Skeletal muscle tissue (tissue), 4 donors: ENCODE results near the gene NEAT1. TPM values are rescaled to one million over a fixed set of nuclear protein-coding genes. Genes with fewer than 3 reads are reported as not detected.

Experiments
- H3K27ac ChIP-seq: one replicate; pipeline ENCODE4 v1.7.0; 2013; ENCODE audit warnings: mild to moderate bottlenecking, low read depth, low read length, inconsistent platforms
- H3K27me3 ChIP-seq, 3 donors: one replicate each; pipeline ENCODE4 v1.7.0; 2013; ENCODE audit warnings: low read length in 3 of 3; ENCODE audit not compliant: control insufficient read depth in 3 of 3, insufficient read depth in 3 of 3
- H3K36me3 ChIP-seq, 3 donors: one replicate each; pipeline ENCODE4 v1.7.0; 2013; ENCODE audit warnings: low read length in 3 of 3; ENCODE audit not compliant: control insufficient read depth in 3 of 3, insufficient read depth in 3 of 3
- H3K4me1 ChIP-seq, 3 donors: one replicate each; pipeline ENCODE4 v1.7.0; 2013; ENCODE audit warnings: low read length in 3 of 3, mild to moderate bottlenecking in 3 of 3; ENCODE audit not compliant: control insufficient read depth in 3 of 3, insufficient read depth in 3 of 3
- H3K4me3 ChIP-seq, 3 donors: one replicate each; pipeline ENCODE4 v1.7.0; 2013; ENCODE audit warnings: low read length in 3 of 3
- H3K9ac ChIP-seq, 3 donors: one replicate each; pipeline ENCODE4 v1.7.0; 2013; ENCODE audit warnings: low read length in 3 of 3, mild to moderate bottlenecking in 3 of 3, moderate library complexity in 2 of 3, low read depth in 1 of 3
- H3K9me3 ChIP-seq, 3 donors: one replicate each; pipeline ENCODE4 v1.7.0; 2013; ENCODE audit warnings: low read length in 3 of 3; ENCODE audit not compliant: control insufficient read depth in 3 of 3
- total RNA-seq: library from RNA; depleted of rRNA; stranded (reverse); fragments of >200 nt; gene quantifications from one replicate; pipeline ENCODE4 v1.2.3, GENCODE V29; 2014
- donor health status: Osteomylitis.

Gene NEAT1
- total RNA-seq, 1 donor from 2014 or later = 26.1 TPM

GRCh38 chr11:65396769-65397745, 25.5 kb upstream of the NEAT1 start:
- H3K27me3 ChIP-seq = no peaks in the 10 kb centered on the region
- H3K36me3 ChIP-seq = peaks cover 24 to 47% (median 39%) of the 10 kb centered on the region in 3 donors
- no peak overlapping the region for H3K4me3 ChIP-seq
- H3K9ac ChIP-seq = no peak overlapping the region
- H3K27ac ChIP-seq = no peak overlapping the region
- H3K4me1 ChIP-seq = no peaks in the 10 kb centered on the region
- H3K9me3 ChIP-seq = no peaks in the 10 kb centered on the region

- Histone ChIP-seq H3K27me3 (no peaks in the 10 kb centered on the region), H3K9ac (no peak overlapping the region), H3K9me3 (no peaks in the 10 kb centered on the region), H3K36me3 (peaks cover 24 to 47% (median 38%) of the 10 kb centered on the region in 3 donors), H3K4me3 (no peak overlapping the region), H3K4me1 (no peaks in the 10 kb centered on the region), H3K27ac (no peak overlapping the region)
These were observed 24.2 kb upstream of the NEAT1 start for GRCh38 chr11:65398362-65398910.

- Histone ChIP-seq H3K9me3 (no peaks in the 10 kb centered on the region), H3K9ac (no peak overlapping the region), H3K4me3 (no peak overlapping the region), H3K27ac (no peak overlapping the region), H3K27me3 (no peaks in the 10 kb centered on the region), H3K36me3 (peaks cover 24 to 48% (median 37%) of the 10 kb centered on the region in 3 donors), H3K4me1 (peaks cover 5 to 6% (median 5%) of the 10 kb centered on the region in 3 donors)
These were observed 23.3 kb upstream of the NEAT1 start for GRCh38 chr11:65399249-65399648.

- Histone ChIP-seq H3K27ac (no peak overlapping the region), H3K27me3 (no peaks in the 10 kb centered on the region), H3K36me3 (peaks cover 28 to 48% (median 37%) of the 10 kb centered on the region in 3 donors), H3K9me3 (no peaks in the 10 kb centered on the region), H3K9ac (no peak overlapping the region), H3K4me3 (no peak overlapping the region), H3K4me1 (peaks cover 5 to 9% (median 6%) of the 10 kb centered on the region in 3 donors)
These were observed 22.8 kb upstream of the NEAT1 start for GRCh38 chr11:65399845-65400244.

- Histone ChIP-seq H3K36me3 (peaks cover 31 to 50% (median 42%) of the 10 kb centered on the region in 3 donors), H3K27ac (no peak overlapping the region), H3K4me1 (peaks cover 5 to 9% (median 6%) of the 10 kb centered on the region in 3 donors), H3K9me3 (no peaks in the 10 kb centered on the region), H3K27me3 (no peaks in the 10 kb centered on the region), H3K9ac (no peak overlapping the region), H3K4me3 (no peak overlapping the region)
These were observed 22.1 kb upstream of the NEAT1 start for GRCh38 chr11:65400307-65401072.

- peaks cover 5 to 9% (median 6%) of the 10 kb centered on the region in 3 donors for H3K4me1 ChIP-seq
- no peak overlapping the region for H3K9ac ChIP-seq
- no peak overlapping the region for H3K27ac ChIP-seq
- no peaks in the 10 kb centered on the region for H3K27me3 ChIP-seq
- H3K36me3 ChIP-seq = peaks cover 27 to 48% (median 35%) of the 10 kb centered on the region in 3 donors
- H3K9me3 ChIP-seq = no peaks in the 10 kb centered on the region
- no peak overlapping the region for H3K4me3 ChIP-seq
These were observed 21.4 kb upstream of the NEAT1 start for GRCh38 chr11:65401073-65401802.

GRCh38 chr11:65401803-65402248, 20.8 kb upstream of the NEAT1 start:
- Histone ChIP-seq H3K27ac (no peak overlapping the region), H3K4me3 (no peak overlapping the region), H3K9me3 (no peaks in the 10 kb centered on the region), H3K36me3 (peaks cover 27 to 46% (median 35%) of the 10 kb centered on the region in 3 donors), H3K27me3 (no peaks in the 10 kb centered on the region), H3K9ac (no peak overlapping the region), H3K4me1 (peaks cover 5 to 9% (median 6%) of the 10 kb centered on the region in 3 donors)

GRCh38 chr11:65402790-65403189, 19.8 kb upstream of the NEAT1 start:
- Histone ChIP-seq H3K9ac (no peak overlapping the region), H3K9me3 (no peaks in the 10 kb centered on the region), H3K27me3 (no peaks in the 10 kb centered on the region), H3K36me3 (peaks cover 22 to 39% (median 27%) of the 10 kb centered on the region in 3 donors), H3K4me3 (no peak overlapping the region), H3K27ac (no peak overlapping the region), H3K4me1 (peaks cover 5 to 9% (median 6%) of the 10 kb centered on the region in 3 donors)

GRCh38 chr11:65403607-65404121, 18.9 kb upstream of the NEAT1 start:
- H3K27me3 ChIP-seq = no peaks in the 10 kb centered on the region
- no peak overlapping the region for H3K4me3 ChIP-seq
- H3K9me3 ChIP-seq = no peaks in the 10 kb centered on the region
- H3K9ac ChIP-seq = no peak overlapping the region
- H3K27ac ChIP-seq = peak overlapping the region; percentile 54
- peaks cover 5 to 9% (median 6%) of the 10 kb centered on the region in 3 donors for H3K4me1 ChIP-seq
- peaks cover 27 to 35% (median 32%) of the 10 kb centered on the region in 3 donors for H3K36me3 ChIP-seq
